HFFc6 (cell line): Measurements from ENCODE around the gene RRAS2. TPM values are rescaled to one million over a fixed set of nuclear protein-coding genes. Genes with fewer than 3 reads are reported as not detected.
A peak's percentile ranks its signal among the peaks of the same experiment; 100 is the strongest.

ENCODE experiments used
- DNase-seq: peaks from one replicate; pipeline ENCODE4 v3.0.0-alpha.2; 2018
- H3K27ac Mint-ChIP-seq: 2 replicates; pipeline ENCODE4 v1.8.0; 2020; ENCODE audit warnings: mild to moderate bottlenecking, mixed read lengths
- H3K27me3 Mint-ChIP-seq: 2 replicates; pipeline ENCODE4 v1.8.0; 2021; ENCODE audit warnings: mild to moderate bottlenecking, moderate library complexity, mixed read lengths; ENCODE audit not compliant: insufficient read depth
- H3K36me3 Mint-ChIP-seq: 2 replicates; pipeline ENCODE4 v1.8.0; 2021; ENCODE audit warnings: low read depth, mixed read lengths
- H3K4me1 Mint-ChIP-seq: 2 replicates; pipeline ENCODE4 v1.8.0; 2020; ENCODE audit warnings: low read depth, mixed read lengths
- H3K4me3 Mint-ChIP-seq: 2 replicates; pipeline ENCODE4 v1.8.0; 2020; ENCODE audit warnings: mild to moderate bottlenecking, moderate library complexity, mixed read lengths
- H3K9me3 Mint-ChIP-seq: 2 replicates; pipeline ENCODE4 v1.8.0; 2020; ENCODE audit warnings: mild to moderate bottlenecking, mixed read lengths
- total RNA-seq, 6 experiments: library from RNA; stranded (reverse); fragmentation: NEBNext Ultra II Directional; extraction: Animal tissue kit (Norgen Biotek cat#: 25700); gene quantifications; 2 replicates in 1 of 6; 3 replicates in 5 of 6; pipeline ENCODE4 v1.2.3, GENCODE V29; 2021
- TF ChIP-seq, protein P1 (sequence below): fragments of 200-600 bp; sonication (generic); IDR thresholded peaks from 2 replicates; pipeline ENCODE4 v1.5.0; 2021; ENCODE audit warnings: antibody characterized with exemption, mild to moderate bottlenecking

The RRAS2 gene
- total RNA-seq, 6 experiments from 2014 or later, result 89.6 to 122 (median 103) TPM

DNA sequence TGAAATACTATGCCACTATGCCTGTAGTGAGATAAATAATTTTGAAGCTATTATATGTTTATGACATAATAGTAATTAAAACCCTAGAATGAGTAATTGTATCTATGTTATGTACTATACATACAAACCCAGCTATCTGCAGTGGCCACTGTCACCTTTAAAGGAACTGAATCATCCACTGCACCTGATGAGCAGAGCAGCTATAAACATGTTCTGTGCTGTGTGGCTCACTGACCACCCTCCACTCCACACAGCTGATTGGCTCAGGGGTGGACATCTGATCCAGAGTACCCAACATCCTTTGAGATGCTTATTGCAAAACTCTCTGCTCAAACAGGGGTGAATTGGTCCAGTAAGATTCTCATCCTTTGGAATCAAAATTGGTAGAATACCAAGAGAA, 19.2 kb upstream of the RRAS2 start:
- no peaks in the 10 kb centered on the region for H3K27me3 Mint-ChIP-seq
- H3K27ac Mint-ChIP-seq, result no peak overlapping the region
- H3K4me3 Mint-ChIP-seq, result no peak overlapping the region
- no peaks in the 10 kb centered on the region for H3K9me3 Mint-ChIP-seq
- peaks cover 59% of the 10 kb centered on the region for H3K4me1 Mint-ChIP-seq
- DNase-seq, result no peak
- TF ChIP-seq, protein P1, sequence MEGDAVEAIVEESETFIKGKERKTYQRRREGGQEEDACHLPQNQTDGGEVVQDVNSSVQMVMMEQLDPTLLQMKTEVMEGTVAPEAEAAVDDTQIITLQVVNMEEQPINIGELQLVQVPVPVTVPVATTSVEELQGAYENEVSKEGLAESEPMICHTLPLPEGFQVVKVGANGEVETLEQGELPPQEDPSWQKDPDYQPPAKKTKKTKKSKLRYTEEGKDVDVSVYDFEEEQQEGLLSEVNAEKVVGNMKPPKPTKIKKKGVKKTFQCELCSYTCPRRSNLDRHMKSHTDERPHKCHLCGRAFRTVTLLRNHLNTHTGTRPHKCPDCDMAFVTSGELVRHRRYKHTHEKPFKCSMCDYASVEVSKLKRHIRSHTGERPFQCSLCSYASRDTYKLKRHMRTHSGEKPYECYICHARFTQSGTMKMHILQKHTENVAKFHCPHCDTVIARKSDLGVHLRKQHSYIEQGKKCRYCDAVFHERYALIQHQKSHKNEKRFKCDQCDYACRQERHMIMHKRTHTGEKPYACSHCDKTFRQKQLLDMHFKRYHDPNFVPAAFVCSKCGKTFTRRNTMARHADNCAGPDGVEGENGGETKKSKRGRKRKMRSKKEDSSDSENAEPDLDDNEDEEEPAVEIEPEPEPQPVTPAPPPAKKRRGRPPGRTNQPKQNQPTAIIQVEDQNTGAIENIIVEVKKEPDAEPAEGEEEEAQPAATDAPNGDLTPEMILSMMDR, result no peak
- H3K36me3 Mint-ChIP-seq, result no peaks in the 10 kb centered on the region

DNA sequence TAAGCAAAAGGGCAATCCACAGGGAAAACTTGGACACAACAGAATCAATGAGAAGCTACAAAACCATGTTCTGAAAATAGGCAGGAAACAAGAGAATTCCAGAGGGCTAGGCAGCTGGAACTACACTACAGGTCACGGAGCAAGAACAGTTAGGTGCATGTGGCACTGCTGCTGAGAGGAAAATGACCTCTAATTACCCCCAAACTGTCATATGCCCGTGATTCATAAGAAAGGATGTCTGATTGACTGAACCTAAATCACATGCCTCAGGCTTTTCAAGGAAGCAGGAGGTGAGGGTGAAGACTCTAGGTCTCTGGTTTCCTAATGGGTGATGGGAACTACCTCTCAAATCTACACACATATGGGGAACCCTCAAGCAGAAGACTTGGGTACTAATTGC, 17.9 kb upstream of the RRAS2 start:
- DNase-seq, result no peak
- Mint-ChIP-seq H3K4me1 (peaks cover 66% of the 10 kb centered on the region), H3K27me3 (no peaks in the 10 kb centered on the region), H3K9me3 (no peaks in the 10 kb centered on the region), H3K36me3 (no peaks in the 10 kb centered on the region), H3K4me3 (no peak overlapping the region), H3K27ac (no peak overlapping the region)
- TF ChIP-seq, protein P1, result no peak

DNA sequence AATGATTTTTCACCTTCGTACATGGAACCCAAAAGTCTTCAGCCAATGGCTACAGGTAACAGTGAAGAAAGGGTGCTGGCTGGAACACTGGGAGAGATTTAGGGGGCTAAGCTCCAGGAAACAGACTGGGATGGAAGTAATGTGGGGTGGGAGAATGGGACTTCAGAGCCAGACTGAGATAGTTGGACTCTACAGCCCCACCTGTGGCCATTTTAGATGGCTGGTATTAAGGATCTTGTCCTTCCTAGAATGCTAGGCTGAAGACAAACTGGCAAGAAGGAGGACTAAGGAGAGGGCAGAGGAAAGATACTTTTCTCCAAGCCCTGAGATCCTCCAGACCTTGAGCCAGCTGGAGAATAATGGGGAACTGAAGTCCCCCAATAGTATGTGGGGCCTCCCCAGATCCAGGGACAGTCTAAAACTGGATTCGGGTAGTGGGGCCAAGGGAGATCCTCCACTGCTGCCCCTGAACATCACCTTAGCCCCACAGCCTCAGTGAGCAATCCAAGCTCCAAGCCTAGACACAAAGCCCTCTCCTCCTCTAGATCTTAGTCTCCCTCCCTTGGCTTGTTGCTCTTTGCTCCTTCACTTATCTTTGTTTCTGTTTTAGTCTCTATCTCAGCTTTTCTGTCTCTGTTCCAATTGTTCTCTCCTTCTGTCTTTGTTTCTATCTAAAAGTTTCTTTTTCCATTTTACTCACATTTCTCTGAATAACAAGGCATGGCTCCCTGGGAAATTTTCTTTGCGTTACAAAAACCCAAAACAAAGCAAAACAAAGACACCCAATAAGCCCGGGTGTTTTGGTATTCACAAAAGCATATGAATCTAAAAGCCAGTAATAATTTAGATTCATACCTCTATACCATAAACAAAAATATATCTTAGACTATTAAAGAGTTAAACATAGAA, 16.2 kb upstream of the RRAS2 start:
- peaks cover 59% of the 10 kb centered on the region for H3K4me1 Mint-ChIP-seq
- H3K27me3 Mint-ChIP-seq, result no peaks in the 10 kb centered on the region
- no peaks in the 10 kb centered on the region for H3K9me3 Mint-ChIP-seq
- TF ChIP-seq, protein P1, result peak; percentile 45; the same call in 1 of the 2 replicates
- no peak for DNase-seq
- H3K27ac Mint-ChIP-seq, result peak overlapping the region; percentile 75; the same call in 1 of the 2 replicates
- H3K36me3 Mint-ChIP-seq, result no peaks in the 10 kb centered on the region
- H3K4me3 Mint-ChIP-seq, result no peak overlapping the region

DNA sequence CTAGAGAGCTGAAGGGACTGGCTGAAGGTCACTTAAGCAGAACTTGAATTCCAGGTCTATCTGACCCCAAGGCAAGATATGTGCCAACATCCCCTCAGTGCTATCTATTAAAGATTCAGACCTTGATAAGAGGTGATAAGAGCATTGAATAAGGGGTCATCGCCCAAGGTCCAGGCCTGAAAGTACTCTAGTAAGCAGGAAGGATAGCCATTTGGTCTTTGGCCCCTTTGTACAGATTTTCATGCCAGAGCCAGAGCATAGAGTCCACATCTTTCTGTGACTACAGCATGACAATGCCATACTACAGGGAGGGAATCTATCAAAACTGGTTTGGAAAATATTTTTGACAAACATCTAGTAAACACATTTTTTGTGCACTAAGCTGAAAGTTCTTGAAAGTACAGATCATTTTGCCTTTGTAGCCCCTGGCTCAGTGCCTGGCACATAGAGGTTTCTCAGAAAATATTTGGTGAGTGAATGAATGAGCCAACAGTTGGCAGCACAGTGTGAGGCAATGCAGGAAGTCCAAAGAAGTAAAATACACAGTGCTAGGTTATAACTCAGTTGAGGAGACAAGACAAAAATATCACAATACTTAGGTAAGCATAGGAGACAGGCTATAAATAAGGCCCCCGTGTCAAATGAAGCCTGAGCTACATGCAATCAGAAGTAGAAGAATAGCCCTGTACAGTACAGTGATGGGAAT, 15.1 kb upstream of the RRAS2 start:
- TF ChIP-seq, protein P1, result no peak
- no peaks in the 10 kb centered on the region for H3K36me3 Mint-ChIP-seq
- H3K27me3 Mint-ChIP-seq, result no peaks in the 10 kb centered on the region
- peak; percentile 70 for DNase-seq
- H3K4me3 Mint-ChIP-seq, result no peak overlapping the region; the same call in 1 of the 2 replicates
- no peaks in the 10 kb centered on the region for H3K9me3 Mint-ChIP-seq
- H3K27ac Mint-ChIP-seq, result peak overlapping the region; percentile 75
- H3K4me1 Mint-ChIP-seq, result peaks cover 57% of the 10 kb centered on the region

DNA sequence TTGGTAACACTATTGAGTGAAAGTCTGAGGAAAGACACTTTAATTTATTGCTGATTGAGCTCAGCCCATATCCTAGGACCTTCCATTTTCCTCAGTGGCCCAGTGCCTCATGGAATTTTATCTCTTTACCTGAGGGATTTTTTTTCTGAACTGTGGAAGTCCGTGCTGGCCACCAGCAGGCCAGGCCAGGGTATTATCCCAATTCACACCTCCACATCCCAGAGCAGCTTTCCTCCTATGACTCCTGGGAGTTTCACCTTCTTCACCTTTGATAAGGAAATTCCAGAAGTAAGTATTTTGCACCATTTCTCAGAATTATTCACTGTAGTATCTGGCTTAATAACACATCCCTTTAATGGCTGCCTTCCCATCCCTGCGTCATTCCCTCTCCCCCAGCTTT, 13.0 kb upstream of the RRAS2 start:
- no peak overlapping the region for H3K27ac Mint-ChIP-seq
- H3K9me3 Mint-ChIP-seq, result no peaks in the 10 kb centered on the region
- no peaks in the 10 kb centered on the region for H3K27me3 Mint-ChIP-seq
- DNase-seq, result no peak
- H3K4me3 Mint-ChIP-seq, result no peak overlapping the region
- no peaks in the 10 kb centered on the region for H3K36me3 Mint-ChIP-seq
- TF ChIP-seq, protein P1, result no peak
- peaks cover 52% of the 10 kb centered on the region for H3K4me1 Mint-ChIP-seq
